HepG2 (cell line): ENCODE data around the gene TMEM100. TPM values are rescaled to one million over a fixed set of nuclear protein-coding genes. Genes with fewer than 3 reads are reported as not detected.

Experiments
- ATAC-seq: fragments of 200-7000 bp; cut with Tn5 transposase; 3 replicates; pipeline ENCODE4 v1.9.1; 2020; ENCODE audit warnings: mild to moderate bottlenecking, moderate library complexity
- BruUV-seq: library from RNA; stranded (reverse); fragments of 400-500 nt; replicated peaks from 2 replicates; lab custom pipeline; 2021; lab: Mats Ljungman, UMichigan
- CTCF ChIA-PET: fragments of 300-600 bp; formaldehyde crosslinking; extraction: SDS; loops from one replicate; lab custom pipeline; 2021; ENCODE audit warnings: low total read pairs, inconsistent platforms, low intra/inter-chr PET ratio; lab: Yijun Ruan, JAX
- POLR2A ChIA-PET: fragments of 350-600 bp; sonication (Branson Sonifier 250); formaldehyde crosslinking; loops from one replicate; lab custom pipeline; 2020; ENCODE audit warnings: antibody characterized with exemption, inconsistent platforms; lab: Yijun Ruan, JAX
- DNase-seq: peaks from one replicate; pipeline ENCODE4 v3.0.0-alpha.2; 2015; ENCODE audit warnings: low spot score
- FAIRE-seq: peaks from 3 replicates; lab custom pipeline; 2011; peaks lifted over from hg19 to GRCh38; lab: Jason Lieb, UNC
- H2AFZ ChIP-seq: one replicate; pipeline ENCODE4 v1.6.1; 2011; ENCODE audit warnings: low read length, inconsistent platforms
- H3K27ac ChIP-seq: fragments of 300-600 bp; 3 replicates; pipeline ENCODE4 v1.8.0; 2011; ENCODE audit warnings: mixed run types, mild to moderate bottlenecking, mixed read lengths, low read length, inconsistent platforms; ENCODE audit not compliant: insufficient read depth; ENCODE audit errors: extremely low read length
- H3K27me3 ChIP-seq, 2 experiments: fragments of 200-600 bp in 1 of 2; 2 replicates in 1 of 2; 3 replicates in 1 of 2; pipeline versions ENCODE4 v1.6.0 to v1.8.0; 2011; ENCODE audit warnings: low read length in 2 of 2, mild to moderate bottlenecking in 2 of 2, moderate library complexity in 2 of 2, inconsistent platforms in 1 of 2; ENCODE audit not compliant: insufficient read depth in 2 of 2, control insufficient read depth in 1 of 2
- H3K36me3 ChIP-seq, 2 experiments: fragments of 200-600 bp in 1 of 2; replicated peaks in 1 of 2; 2 replicates in 1 of 2; 3 replicates in 1 of 2; pipeline versions ENCODE4 v1.5.1 to v1.8.0; 2011; ENCODE audit warnings: low read length in 2 of 2, inconsistent platforms in 1 of 2; ENCODE audit not compliant: insufficient read depth in 2 of 2, control insufficient read depth in 1 of 2
- H3K4me1 ChIP-seq: 2 replicates; pipeline ENCODE4 v1.5.1; 2012; ENCODE audit warnings: low read length, inconsistent platforms; ENCODE audit not compliant: insufficient read depth
- H3K4me2 ChIP-seq: 2 replicates; pipeline ENCODE4 v1.6.0; 2011; ENCODE audit warnings: low read depth, low read length, inconsistent platforms
- H3K4me3 ChIP-seq, 3 experiments: fragments of 200-600 bp in 1 of 3; sonication (generic), shearing (Covaris generic) in 1 of 3; replicated peaks in 1 of 3; 2 replicates each; pipeline ENCODE4 v1.5.1; 2011 to 2016; ENCODE audit warnings: low read length in 3 of 3, inconsistent platforms in 2 of 3, low read depth in 2 of 3, mild to moderate bottlenecking in 2 of 3, control low read depth in 1 of 3, mixed read lengths in 1 of 3; ENCODE audit not compliant: insufficient read depth in 1 of 3
- H3K79me2 ChIP-seq: one replicate; pipeline ENCODE4 v1.6.1; 2011; ENCODE audit warnings: low read length, inconsistent platforms; ENCODE audit not compliant: insufficient read depth
- H3K9ac ChIP-seq: 2 replicates; pipeline ENCODE4 v1.6.0; 2011; ENCODE audit warnings: mild to moderate bottlenecking, low read depth, low read length, inconsistent platforms; ENCODE audit not compliant: insufficient read depth
- H3K9me3 ChIP-seq: 2 replicates; pipeline ENCODE4 v1.5.1; 2012; ENCODE audit warnings: mild to moderate bottlenecking, low read length
- H4K20me1 ChIP-seq: 2 replicates; pipeline ENCODE4 v1.6.0; 2011; ENCODE audit warnings: inconsistent platforms, mild to moderate bottlenecking, low read length, moderate library complexity; ENCODE audit not compliant: insufficient read depth
- HMGA1 ChIP-seq: sonication (generic); formaldehyde crosslinking; conservative IDR thresholded peaks from 2 replicates; pipeline ENCODE4 v1.4.0; 2020; ENCODE audit warnings: missing genetic modification reagents
- MYNN ChIP-seq: sonication (generic); formaldehyde crosslinking; IDR thresholded peaks from 2 replicates; pipeline ENCODE4 v1.4.0; 2020; ENCODE audit warnings: mild to moderate bottlenecking, low read depth, missing genetic modification reagents
- PHF21A ChIP-seq: sonication (generic); formaldehyde crosslinking; IDR thresholded peaks from 2 replicates; pipeline ENCODE4 v1.5.0; 2020; ENCODE audit warnings: mild to moderate bottlenecking, missing genetic modification reagents
- ZNF274 ChIP-seq: sonication (generic); formaldehyde crosslinking; IDR thresholded peaks from 2 replicates; pipeline ENCODE4 v1.5.1; 2020; ENCODE audit warnings: mild to moderate bottlenecking, missing genetic modification reagents
- WGBS: methylation state at CpG from one replicate; pipeline ENCODE4 v1.1.6; 2017; ENCODE audit warnings: low lambda C conversion rate; 5-methylcytosine and 5-hydroxymethylcytosine counted together
- in situ Hi-C: cut with HindIII; loops from 2 replicates; pipeline ENCODE4 v1.10.0; 2017; ENCODE audit warnings: low pct_unique_long_range_greater_than_20kb; ENCODE audit not compliant: extremely low pct_ligation_motif_present
- intact Hi-C: fragments of 100-400 bp; cut with micrococcal nuclease; formaldehyde crosslinking; loops from one replicate; pipeline ENCODE4 v1.10.0; 2022; ENCODE audit not compliant: unreplicated experiment
- polyA plus RNA-seq, 8 experiments: library from polyadenylated mRNA; depleted of rRNA in 3 of 8; stranded (reverse) in 7 of 8; unstranded in 1 of 8; fragments of >200 nt; fragmentation: Illumina TruSeq in 4 of 8; extraction: Trizol in 4 of 8; gene quantifications; 2 replicates each; pipeline versions ENCODE4 v1.2.1 to v1.2.3, GENCODE V29; 2011 to 2016; ENCODE audit warnings: low read depth in 4 of 8, missing spikeins in 1 of 8, mixed read lengths in 1 of 8; ENCODE audit not compliant: insufficient read depth in 1 of 8
- total RNA-seq, 5 experiments: library from RNA; depleted of rRNA; stranded (reverse); fragments of >200 nt; fragmentation: Illumina TruSeq; extraction: Trizol; gene quantifications; 2 replicates each; pipeline ENCODE4 v1.2.3, GENCODE V29; 2016; ENCODE audit warnings: low read depth in 1 of 5
- TF ChIP-seq, protein P1 (sequence below): sonication (generic); formaldehyde crosslinking; IDR thresholded peaks from 2 replicates; pipeline ENCODE4 v1.8.0; 2023; ENCODE audit warnings: mild to moderate bottlenecking, missing genetic modification reagents

Gene TMEM100
- total and polyA plus RNA-seq, 2 of the 13 experiments (the other 11 are each of a cell fraction or from before 2014, with no cell fraction given) = not detected

DNA sequence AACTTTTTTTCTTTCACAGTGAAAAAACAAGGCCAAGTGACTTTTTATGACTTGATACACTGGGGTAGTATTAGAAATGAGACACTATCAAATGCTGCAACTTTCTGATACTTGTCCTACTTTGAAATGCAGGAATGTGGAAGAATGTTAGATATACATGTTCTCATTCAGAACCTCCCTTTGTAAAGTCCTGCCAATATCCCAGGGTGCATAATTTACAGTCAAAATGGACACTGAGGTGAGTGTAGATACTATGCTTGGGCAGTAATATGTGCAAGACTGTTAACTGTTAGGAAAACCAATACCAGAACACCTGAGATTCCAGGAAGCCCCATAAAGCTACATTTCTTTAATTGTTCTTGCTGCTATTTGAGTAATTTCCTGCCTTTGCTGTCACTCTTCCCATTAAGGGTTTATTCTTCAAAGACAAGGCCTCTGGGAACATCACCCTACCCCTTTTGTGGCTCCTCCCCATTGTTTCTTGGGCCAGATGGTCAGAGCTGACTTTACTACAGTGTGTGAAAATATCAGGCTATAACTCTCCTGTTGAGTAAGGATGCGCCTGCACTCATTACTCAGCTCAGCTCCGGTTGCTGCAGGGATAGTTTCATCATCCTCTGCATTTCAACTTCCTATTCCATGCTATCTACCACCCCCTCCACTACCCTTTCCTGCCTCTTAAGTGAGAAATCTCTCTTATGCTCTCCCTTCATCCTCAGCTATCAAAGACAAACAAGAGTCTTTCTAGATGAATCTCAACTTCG, 48.7 kb downstream of the TMEM100 start:
- no peaks in the 10 kb centered on the region for H3K36me3 ChIP-seq
- no peaks in the 10 kb centered on the region for H4K20me1 ChIP-seq
- DNase-seq = no peak
- BruUV-seq = no TSS peak
- CTCF ChIA-PET = no interaction called here
- no peak overlapping the region for H3K27ac ChIP-seq
- in situ Hi-C loops = no loop called here
- H3K9ac ChIP-seq = no peak overlapping the region
- no peaks in the 10 kb centered on the region for H3K4me1 ChIP-seq
- WGBS = 3% methylated on average over 3 of the region's 3 CpGs
- ATAC-seq = no peak
- H3K9me3 ChIP-seq = no peaks in the 10 kb centered on the region
- H3K4me3 ChIP-seq = no peak overlapping the region
- no peaks in the 10 kb centered on the region; a peak in 2 of 5 replicates for H3K27me3 ChIP-seq
- no peak overlapping the region for H2AFZ ChIP-seq
- POLR2A ChIA-PET = no interaction called here
- H3K4me2 ChIP-seq = no peak overlapping the region
- no peak for FAIRE-seq
- intact Hi-C loops = no loop called here
- no peaks in the 10 kb centered on the region for H3K79me2 ChIP-seq
- TF ChIP-seq, protein P1, sequence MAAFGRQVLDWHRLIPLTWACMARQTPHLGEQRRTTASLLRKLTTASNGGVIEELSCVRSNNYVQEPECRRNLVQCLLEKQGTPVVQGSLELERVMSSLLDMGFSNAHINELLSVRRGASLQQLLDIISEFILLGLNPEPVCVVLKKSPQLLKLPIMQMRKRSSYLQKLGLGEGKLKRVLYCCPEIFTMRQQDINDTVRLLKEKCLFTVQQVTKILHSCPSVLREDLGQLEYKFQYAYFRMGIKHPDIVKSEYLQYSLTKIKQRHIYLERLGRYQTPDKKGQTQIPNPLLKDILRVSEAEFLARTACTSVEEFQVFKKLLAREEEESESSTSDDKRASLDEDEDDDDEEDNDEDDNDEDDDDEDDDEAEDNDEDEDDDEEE (CRISPR knock-in tag) = no peak
- TF ChIP-seq HMGA1 (CRISPR knock-in tag) (no peak), PHF21A (no peak), ZNF274 (CRISPR knock-in tag) (no peak), MYNN (CRISPR knock-in tag) (no peak)
